HG03097 (cell line): ENCODE results near the gene FOXRED1.
A peak's percentile ranks its signal among the peaks of the same experiment; 100 is the strongest.

Experiments used
- ATAC-seq: cut with Tn5 transposase; IDR thresholded peaks from one replicate; pipeline ENCODE4 v1.9.1; 2021; ENCODE audit not compliant: unreplicated experiment, low FRiP score

Gene FOXRED1

DNA sequence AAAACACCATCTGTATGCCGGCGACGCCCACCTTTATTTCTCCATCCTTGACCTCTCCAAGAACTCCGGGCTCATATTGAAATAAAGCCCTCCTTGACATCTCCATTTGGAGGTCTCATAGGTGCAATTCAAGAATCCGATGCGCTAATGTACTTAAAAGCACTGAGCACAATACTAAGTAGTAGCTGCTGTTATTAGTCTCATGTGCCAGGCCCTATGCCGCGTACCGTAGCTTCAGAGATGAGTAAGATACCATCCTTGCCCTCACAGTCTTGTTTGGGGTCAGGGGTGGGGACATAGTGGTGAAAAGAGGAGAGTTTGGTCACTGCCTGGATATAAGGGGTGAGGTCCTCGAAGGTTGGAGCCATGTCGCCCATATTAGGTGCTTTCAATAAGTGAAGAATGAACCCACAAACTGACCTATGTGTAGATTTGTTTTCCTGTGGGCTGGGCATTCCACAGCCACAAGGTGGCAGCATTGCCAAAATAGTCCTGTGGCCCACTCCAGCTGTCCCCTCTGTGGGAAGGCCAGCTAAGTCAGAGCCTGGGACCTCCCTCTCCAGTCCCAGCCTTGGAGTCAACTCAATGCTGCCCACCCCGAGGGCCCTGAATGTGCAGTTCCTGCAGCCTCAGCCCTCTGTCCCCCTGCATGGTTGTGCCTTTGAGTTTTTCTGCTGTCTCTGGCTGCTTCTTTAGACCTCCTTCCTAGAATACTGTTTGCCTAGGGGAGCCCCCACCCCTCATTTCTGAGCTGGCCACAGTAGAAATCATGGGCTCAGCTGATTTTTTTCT, 41.4 kb downstream of the FOXRED1 start:
- peak; percentile 34 for ATAC-seq

DNA sequence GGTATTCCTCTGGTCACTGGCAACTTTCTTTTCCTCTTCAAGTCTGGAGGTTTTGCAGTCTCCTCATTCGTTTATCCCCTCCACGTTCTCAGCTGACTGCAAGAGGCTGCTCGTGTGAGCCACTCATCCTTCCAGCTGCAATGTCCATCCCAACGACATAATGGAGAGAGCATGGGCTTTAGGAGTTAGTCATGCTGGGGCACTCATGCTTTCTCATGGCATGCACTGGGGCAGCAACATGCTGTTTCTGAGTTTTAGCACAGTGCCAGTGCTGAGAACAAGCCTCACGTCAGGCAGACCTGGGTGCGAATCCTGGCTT, 42.0 kb downstream of the FOXRED1 start:
- ATAC-seq: no peak

DNA sequence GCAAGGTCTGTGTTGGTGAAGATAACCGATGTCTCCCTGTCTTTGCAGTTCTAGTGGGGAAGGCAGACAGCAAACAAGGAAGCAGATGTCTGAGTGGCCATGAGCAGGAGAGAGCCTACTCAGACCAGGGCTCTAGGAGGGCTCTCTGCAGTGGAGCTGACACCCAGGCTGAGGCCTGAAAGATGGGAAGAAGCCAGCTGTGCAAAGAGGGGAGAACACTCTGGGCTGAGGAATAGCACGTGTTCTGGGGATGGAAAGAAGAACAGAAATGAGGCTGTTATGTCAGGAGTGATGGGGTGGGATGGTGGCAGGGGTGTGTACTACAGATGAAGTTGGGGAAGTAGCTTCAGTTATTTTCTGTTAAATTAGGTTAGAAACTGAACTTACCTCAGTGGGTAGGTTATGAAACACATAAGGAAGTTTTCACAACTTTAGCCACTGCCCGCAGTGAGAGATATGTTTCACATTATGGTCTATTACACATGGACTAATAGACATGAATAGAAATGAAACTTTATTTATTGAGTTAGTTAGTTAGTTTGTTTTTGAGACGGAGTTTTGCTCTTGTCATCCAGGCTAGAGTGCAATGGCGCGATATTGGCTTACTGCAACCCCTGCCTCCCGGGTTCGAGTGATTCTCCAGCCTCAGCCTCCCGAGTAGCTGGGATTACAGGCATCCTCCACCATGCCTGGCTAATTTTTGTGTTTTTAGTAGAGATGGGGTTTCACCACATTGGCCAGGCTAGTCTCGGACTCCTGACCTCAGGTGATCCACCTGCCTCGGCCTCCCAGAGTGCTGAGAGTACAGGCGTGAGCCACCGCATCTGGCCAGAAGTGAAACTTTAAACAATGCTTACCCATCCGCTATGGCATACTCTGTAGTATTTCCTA, 42.7 kb downstream of the FOXRED1 start:
- ATAC-seq: peak; percentile 77

DNA sequence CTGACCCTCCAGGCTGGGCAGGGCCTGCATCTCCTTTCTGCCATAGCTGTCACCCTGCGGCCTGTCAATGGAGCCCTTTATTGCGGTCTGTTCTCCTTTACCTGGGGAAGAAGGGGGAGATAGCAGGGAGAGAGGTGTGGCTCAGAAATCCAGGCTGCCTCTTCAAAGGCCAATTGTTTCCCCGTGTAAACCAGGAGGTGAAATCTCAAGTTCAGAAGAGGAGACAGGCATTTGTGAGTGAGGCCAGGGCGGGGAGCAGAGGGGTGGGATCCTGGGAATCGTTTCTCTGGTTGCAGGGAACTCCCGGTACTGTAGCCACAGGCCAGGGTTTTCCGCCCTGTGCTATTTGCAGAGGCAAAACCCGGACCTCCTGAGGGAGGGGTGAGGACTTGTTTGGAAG, 44.0 kb downstream of the FOXRED1 start:
- no peak for ATAC-seq

DNA sequence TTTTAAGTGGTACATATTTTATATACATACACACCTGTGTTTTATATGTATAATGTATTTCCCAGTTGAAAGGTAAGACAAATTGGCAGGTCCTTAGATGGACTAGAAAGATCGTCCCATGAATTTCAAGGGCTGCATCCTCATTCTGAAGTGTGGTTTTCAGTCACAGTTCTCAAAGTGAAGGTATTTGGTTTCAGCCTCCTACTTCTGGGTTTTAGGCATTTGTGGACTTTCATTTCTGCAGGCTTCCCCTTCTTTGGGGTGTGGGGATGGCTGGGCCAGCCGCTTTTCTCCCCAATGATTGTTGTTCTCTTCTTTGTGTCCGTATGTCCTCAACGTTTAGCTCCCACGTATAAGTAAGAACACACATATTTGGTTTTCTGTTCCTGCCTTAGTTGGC, 44.9 kb downstream of the FOXRED1 start:
- no peak for ATAC-seq

DNA sequence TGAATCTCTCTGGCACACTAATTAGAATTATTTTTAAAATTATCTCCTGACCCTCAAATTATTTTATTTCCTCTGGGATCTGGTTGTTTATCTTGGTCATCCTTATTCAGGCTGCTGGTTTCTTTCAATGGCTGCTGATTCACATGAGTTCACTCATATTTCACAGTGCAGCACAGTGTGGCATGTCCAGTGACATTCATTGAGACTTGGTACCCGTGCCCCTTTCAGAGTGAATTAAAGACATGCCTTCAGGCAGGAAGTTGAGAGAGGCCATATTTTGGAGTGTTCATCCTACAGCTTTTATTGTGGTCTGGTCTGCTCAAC, 48.4 kb downstream of the FOXRED1 start:
- no peak for ATAC-seq

DNA sequence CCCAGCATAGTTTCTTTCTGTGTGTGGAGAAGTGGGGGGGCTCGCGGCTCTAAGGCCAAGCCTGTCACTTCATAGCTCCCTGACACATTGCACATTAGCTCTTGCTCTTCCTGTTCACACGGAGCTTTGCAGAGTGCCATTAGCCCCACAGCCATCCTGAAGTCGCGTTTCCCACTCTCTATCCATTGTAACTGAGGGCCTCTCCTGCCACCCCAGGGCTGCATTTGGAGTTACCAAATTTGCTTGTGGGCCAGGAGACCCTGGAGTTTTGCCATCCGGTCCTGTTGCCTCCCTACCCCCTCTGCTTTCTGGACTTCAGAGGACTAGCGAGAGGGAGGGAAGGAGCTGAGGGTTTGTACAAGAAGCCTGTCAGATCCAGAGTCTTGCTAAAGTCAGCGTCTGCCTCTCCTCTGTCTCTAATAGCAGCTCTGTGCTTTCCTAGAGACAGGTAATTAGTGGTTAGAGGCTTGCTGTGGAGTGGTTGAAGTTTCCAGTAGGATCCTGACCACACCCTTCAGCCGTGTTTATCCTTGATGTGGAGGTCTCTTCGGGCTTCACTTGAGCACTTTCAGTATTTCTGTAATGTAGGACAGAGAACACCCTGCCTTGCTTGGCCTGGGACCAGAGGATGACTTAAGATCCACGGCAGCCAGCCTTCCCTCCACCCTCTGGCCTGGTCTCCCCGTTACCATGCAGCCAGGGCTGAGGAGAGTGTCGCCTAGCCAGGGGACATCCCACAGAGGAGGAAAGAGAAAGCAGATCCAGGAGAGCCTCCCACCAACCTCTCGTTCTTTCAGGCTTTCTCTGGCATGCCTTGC, 49.0 kb downstream of the FOXRED1 start:
- peak; percentile 28 for ATAC-seq

DNA sequence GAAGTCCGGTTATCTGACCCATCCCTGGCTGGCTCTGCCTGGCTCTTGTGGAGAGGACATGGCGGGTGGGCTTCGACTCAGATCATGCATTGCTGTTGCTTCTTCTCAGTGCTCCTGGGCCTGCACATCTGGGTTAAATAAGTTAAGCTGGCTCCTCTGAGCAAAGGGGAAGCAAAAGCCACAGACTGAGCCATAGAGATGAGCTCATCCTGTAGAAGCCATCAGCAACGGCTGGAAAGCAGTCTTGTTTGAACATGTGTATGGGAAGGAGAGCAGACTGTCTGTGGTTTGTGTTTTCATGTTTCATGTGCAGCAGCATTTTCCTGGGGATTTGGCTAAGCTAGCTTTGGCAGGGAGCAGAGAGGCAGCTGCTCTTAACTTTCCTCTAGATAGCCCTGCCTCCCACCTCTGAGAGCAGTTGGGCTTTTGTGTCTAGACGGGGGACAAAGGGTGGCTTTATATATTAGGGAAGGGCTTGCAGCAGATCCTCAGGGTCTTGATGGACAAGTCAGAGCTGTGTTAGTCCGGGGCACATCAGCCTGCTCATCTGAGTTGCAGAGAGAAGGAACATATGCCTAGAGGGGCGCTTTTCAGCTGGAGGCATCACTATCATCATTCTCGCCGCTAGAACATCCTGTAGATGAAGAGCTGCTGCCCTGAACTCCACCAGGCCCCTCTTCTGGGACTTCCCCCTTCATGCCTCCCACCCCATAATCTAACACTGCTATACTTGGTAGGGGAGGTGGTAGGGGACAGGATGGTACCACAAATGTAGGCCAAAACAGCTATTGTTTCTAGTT, 49.8 kb downstream of the FOXRED1 start:
- peak; percentile 88 for ATAC-seq

DNA sequence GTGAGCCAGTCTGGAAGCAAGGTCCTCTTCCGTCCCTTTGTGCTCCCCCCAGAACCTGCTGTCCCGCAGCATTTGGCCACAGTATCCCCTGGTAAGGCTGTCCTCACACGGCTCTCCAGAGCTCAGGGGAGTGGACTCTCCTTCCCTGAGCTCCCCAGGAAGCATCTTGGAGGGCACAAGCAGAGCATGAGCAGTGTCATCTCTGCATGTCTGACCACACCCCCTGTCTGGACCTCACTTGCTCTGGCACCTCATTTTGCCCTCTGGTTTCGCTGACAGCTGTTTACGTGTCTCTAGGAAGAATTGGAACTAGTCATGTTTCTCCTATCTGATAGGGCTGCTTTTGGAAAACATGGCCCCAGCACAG, 50.4 kb downstream of the FOXRED1 start:
- ATAC-seq: no peak

DNA sequence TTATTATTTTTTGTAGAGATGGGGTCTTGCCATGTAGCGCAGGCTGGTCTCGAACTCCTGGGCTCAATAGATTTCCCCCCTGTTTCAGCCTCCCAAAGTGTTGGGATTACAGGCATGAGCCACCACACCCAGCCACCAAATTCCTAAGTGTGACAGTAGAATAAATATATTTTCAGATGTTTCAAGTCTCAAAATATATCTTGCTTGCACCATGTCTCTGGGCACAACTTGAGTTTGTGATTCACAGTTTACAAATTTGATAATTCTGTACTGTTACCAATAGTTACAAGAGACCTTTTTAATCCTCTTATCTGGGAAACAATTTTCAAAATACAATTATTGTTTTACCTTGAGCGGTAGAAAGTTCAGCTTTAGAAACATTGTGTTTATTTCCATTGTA, 54.0 kb downstream of the FOXRED1 start:
- ATAC-seq: no peak

DNA sequence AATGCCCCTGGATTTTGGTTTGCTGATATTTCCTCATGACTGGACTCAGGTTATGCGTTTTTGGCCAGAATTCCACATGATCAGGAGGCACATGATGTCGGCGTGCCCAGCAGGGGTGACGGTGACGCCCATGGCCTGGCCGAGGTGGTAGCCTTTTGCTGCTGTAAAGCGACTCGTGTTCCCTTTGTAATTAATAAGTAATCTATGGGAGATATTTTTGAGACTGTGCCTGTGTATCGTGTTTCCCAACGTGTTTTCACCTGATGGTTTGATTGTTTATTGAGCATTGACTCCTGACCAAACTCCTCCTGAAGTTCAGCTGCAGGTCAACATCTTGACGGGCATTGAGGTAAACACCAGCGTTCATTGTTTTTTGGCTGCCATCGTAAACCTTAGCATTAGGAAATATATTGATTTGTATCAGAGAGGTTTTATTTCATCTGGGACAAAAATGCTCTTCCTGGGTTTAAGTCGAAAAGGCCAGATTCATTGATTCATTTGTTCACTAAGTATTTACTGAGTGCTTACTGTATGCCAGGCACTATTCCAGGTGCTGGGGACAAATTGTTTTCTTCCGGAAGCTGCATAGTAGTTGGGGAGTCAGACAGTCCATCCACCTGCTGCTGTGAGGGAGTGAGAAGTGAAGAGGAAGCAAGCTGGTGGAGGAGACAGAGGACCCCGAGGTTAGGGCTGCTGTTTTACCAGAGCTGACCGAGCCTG, 58.5 kb downstream of the FOXRED1 start:
- ATAC-seq: no peak
